PFSK-1 (cell line): ENCODE measurements around the gene ENG.

Experiments used
- FOXP2 ChIP-seq: optimal IDR thresholded peaks from 2 replicates; pipeline ENCODE3; 2011; ENCODE audit warnings: borderline replicate concordance, control low read depth, inconsistent platforms; ENCODE audit not compliant: insufficient read depth; ENCODE audit errors: extremely low read length, extremely low read depth
- POLR2AphosphoS5 ChIP-seq: IDR thresholded peaks from 2 replicates; pipeline ENCODE4 v1.6.1; 2012; ENCODE audit warnings: low read depth, mild to moderate bottlenecking, control low read depth, low read length, moderate library complexity
- SIN3A ChIP-seq: IDR thresholded peaks from 2 replicates; pipeline ENCODE4 v1.6.1; 2012; ENCODE audit warnings: mild to moderate bottlenecking, low read length, moderate library complexity, borderline replicate concordance; ENCODE audit not compliant: insufficient read depth
- TAF1 ChIP-seq: IDR thresholded peaks from 2 replicates; pipeline ENCODE4 v1.6.1; 2012; ENCODE audit warnings: low read length, control low read depth, borderline replicate concordance; ENCODE audit not compliant: insufficient read depth
- TF ChIP-seq, protein P1 (sequence below), 2 experiments: IDR thresholded peaks; 2 replicates each; pipeline versions ENCODE4 v1.6.1 to v1.8.0; 2011 to 2012; ENCODE audit warnings: low read depth in 2 of 2, low read length in 2 of 2, control low read depth in 1 of 2, inconsistent platforms in 1 of 2, mild to moderate bottlenecking in 1 of 2, moderate library complexity in 1 of 2; ENCODE audit not compliant: insufficient read depth in 1 of 2

ENG gene

GRCh38 chr9:127767410-127767809 is 87.0 kb downstream of the ENG start:
- no peak for TF ChIP-seq SIN3A
- TF ChIP-seq POLR2AphosphoS5, result no peak
- TF ChIP-seq, protein P1, sequence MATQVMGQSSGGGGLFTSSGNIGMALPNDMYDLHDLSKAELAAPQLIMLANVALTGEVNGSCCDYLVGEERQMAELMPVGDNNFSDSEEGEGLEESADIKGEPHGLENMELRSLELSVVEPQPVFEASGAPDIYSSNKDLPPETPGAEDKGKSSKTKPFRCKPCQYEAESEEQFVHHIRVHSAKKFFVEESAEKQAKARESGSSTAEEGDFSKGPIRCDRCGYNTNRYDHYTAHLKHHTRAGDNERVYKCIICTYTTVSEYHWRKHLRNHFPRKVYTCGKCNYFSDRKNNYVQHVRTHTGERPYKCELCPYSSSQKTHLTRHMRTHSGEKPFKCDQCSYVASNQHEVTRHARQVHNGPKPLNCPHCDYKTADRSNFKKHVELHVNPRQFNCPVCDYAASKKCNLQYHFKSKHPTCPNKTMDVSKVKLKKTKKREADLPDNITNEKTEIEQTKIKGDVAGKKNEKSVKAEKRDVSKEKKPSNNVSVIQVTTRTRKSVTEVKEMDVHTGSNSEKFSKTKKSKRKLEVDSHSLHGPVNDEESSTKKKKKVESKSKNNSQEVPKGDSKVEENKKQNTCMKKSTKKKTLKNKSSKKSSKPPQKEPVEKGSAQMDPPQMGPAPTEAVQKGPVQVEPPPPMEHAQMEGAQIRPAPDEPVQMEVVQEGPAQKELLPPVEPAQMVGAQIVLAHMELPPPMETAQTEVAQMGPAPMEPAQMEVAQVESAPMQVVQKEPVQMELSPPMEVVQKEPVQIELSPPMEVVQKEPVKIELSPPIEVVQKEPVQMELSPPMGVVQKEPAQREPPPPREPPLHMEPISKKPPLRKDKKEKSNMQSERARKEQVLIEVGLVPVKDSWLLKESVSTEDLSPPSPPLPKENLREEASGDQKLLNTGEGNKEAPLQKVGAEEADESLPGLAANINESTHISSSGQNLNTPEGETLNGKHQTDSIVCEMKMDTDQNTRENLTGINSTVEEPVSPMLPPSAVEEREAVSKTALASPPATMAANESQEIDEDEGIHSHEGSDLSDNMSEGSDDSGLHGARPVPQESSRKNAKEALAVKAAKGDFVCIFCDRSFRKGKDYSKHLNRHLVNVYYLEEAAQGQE (IDR thresholded peaks at IDR 0.05; ENCODE audit: insufficient read depth in 1 of 2, low read depth in 2 of 2, low read length in 2 of 2), result no peak
- no peak for TF ChIP-seq FOXP2
- TF ChIP-seq TAF1, result no peak

DNA sequence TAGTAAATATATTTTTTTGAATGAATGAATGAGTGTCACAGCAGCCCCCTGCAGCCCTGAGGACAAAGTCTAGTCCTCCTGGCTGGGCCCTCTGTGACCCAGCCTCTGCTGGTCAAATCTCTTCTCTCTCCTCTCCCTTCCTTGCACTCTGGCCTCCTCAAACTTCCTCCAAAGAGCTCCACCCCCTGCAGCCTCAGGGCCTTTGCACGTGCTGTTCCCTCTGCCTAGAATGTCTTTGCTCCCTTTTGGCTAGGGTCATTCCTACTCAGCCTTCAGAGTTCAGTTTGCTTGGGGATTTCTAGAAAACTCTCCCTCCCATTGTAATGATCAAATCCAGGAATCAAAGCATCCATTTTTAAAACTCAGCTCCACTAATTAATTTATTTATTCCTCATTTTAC is 89.0 kb downstream of the ENG start:
- TF ChIP-seq TAF1, result no peak
- TF ChIP-seq POLR2AphosphoS5, result no peak
- TF ChIP-seq SIN3A, result no peak
- TF ChIP-seq, protein P1 (IDR thresholded peaks at IDR 0.05; ENCODE audit: insufficient read depth in 1 of 2, low read depth in 2 of 2, low read length in 2 of 2), result no peak
- no peak for TF ChIP-seq FOXP2
